Measurements from ENCODE around the gene CRYBG3. TPM values are rescaled to one million over a fixed set of nuclear protein-coding genes. Genes with fewer than 3 reads are reported as not detected.

Gene CRYBG3
- total and polyA plus RNA-seq, 8 donors = 5.7 to 57.6 (median 23.0) TPM

GRCh38 chr3:97957617-97958311, 136.0 kb downstream of the CRYBG3 start:
- 66 to 79% (median 73%) methylated on average over 8 of the region's 8 CpGs for WGBS, 5 donors
- Histone ChIP-seq H3K9me3 (no peaks in the 10 kb centered on the region), H3K27me3 (no peaks in the 10 kb centered on the region), H3K36me3 (peaks cover 9 to 59% (median 50%) of the 10 kb centered on the region in 4 donors), H3K4me1 (peaks cover 9 to 35% (median 15%) of the 10 kb centered on the region in 4 donors), H3K27ac (peak overlapping the region in 2 of 5 donors; percentile 28 to 45), H3K4me3 (no peak overlapping the region)
- TF ChIP-seq EP300 (IDR thresholded peaks at IDR 0.05) = no peak
- TF ChIP-seq POLR2AphosphoS5 (IDR thresholded peaks at IDR 0.05) = peak in 2 of 3 donors; percentile 8 to 55
- intact Hi-C loops (cut with DNase I; ENCODE audit: low total_unique reads) = no loop called here
- DNase-seq = no peak

GRCh38 chr3:97958396-97958795, 136.6 kb downstream of the CRYBG3 start:
- no peak for TF ChIP-seq POLR2A (IDR thresholded peaks at IDR 0.05)
- TF ChIP-seq EP300 (IDR thresholded peaks at IDR 0.05) = no peak
- TF ChIP-seq CTCF (IDR thresholded peaks at IDR 0.05) = no peak
- no peak for TF ChIP-seq POLR2AphosphoS5 (IDR thresholded peaks at IDR 0.05)
- DNase-seq = no peak
- no peaks in the 10 kb centered on the region for H3K9me3 ChIP-seq
- no peak overlapping the region for H3K4me3 ChIP-seq
- peaks cover 9 to 41% (median 20%) of the 10 kb centered on the region in 4 donors for H3K4me1 ChIP-seq
- intact Hi-C loops (cut with DNase I; ENCODE audit: low total_unique reads) = no loop called here
- H3K36me3 ChIP-seq = peaks cover 9 to 53% (median 44%) of the 10 kb centered on the region in 4 donors
- 79 to 94% (median 88%) methylated on average over 2 of the region's 2 CpGs for WGBS, 5 donors
- no peaks in the 10 kb centered on the region for H3K27me3 ChIP-seq
- peak overlapping the region in 2 of 5 donors; percentile 28 to 45 for H3K27ac ChIP-seq

GRCh38 chr3:97958796-97959195, 137.0 kb downstream of the CRYBG3 start:
- intact Hi-C loops (cut with DNase I; ENCODE audit: low total_unique reads) = no loop called here
- no peaks in the 10 kb centered on the region for H3K27me3 ChIP-seq
- peak overlapping the region in 1 of 5 donors; percentile 28 for H3K27ac ChIP-seq
- peaks cover 9 to 45% (median 23%) of the 10 kb centered on the region in 4 donors for H3K4me1 ChIP-seq
- peaks cover 5 to 51% (median 41%) of the 10 kb centered on the region in 4 donors for H3K36me3 ChIP-seq
- TF ChIP-seq POLR2A (IDR thresholded peaks at IDR 0.05) = no peak
- no peak for TF ChIP-seq EP300 (IDR thresholded peaks at IDR 0.05)
- TF ChIP-seq POLR2AphosphoS5 (IDR thresholded peaks at IDR 0.05) = no peak
- TF ChIP-seq CTCF (IDR thresholded peaks at IDR 0.05) = no peak
- H3K9me3 ChIP-seq = no peaks in the 10 kb centered on the region
- H3K4me3 ChIP-seq = no peak overlapping the region
- DNase-seq = no peak
- 91 to 98% (median 96%) methylated on average over 8 to 9 of the region's 9 CpGs for WGBS, 5 donors

GRCh38 chr3:97959872-97960271, 138.1 kb downstream of the CRYBG3 start:
- Histone ChIP-seq H3K27ac (no peak overlapping the region), H3K4me1 (peaks cover 14 to 47% (median 28%) of the 10 kb centered on the region in 4 donors), H3K9me3 (no peaks in the 10 kb centered on the region), H3K27me3 (no peaks in the 10 kb centered on the region), H3K4me3 (no peak overlapping the region), H3K36me3 (peaks cover 0 to 44% (median 30%) of the 10 kb centered on the region in 4 donors)
- WGBS, 5 donors = 85 to 91% (median 90%) methylated on average over 5 of the region's 5 CpGs
- TF ChIP-seq CTCF (IDR thresholded peaks at IDR 0.05) (no peak), POLR2A (IDR thresholded peaks at IDR 0.05) (no peak)
- intact Hi-C loops (cut with DNase I; ENCODE audit: low total_unique reads) = no loop called here
- no peak for DNase-seq

GRCh38 chr3:97960551-97960950, 138.7 kb downstream of the CRYBG3 start:
- WGBS, 5 donors = 76 to 89% (median 81%) methylated on average over 5 of the region's 5 CpGs
- intact Hi-C loops (cut with DNase I; ENCODE audit: low total_unique reads) = no loop called here
- H3K36me3 ChIP-seq = peaks cover 0 to 44% (median 29%) of the 10 kb centered on the region in 4 donors
- TF ChIP-seq POLR2AphosphoS5 (IDR thresholded peaks at IDR 0.05) = no peak
- TF ChIP-seq CTCF (IDR thresholded peaks at IDR 0.05) = no peak
- TF ChIP-seq EP300 (IDR thresholded peaks at IDR 0.05) = no peak
- no peak for TF ChIP-seq POLR2A (IDR thresholded peaks at IDR 0.05)
- peaks cover 14 to 47% (median 32%) of the 10 kb centered on the region in 4 donors for H3K4me1 ChIP-seq
- H3K27me3 ChIP-seq = no peaks in the 10 kb centered on the region
- no peaks in the 10 kb centered on the region for H3K9me3 ChIP-seq
- H3K4me3 ChIP-seq = no peak overlapping the region
- no peak overlapping the region for H3K27ac ChIP-seq
- DNase-seq = no peak

Measured in stomach (tissue), 9 donors.